Spleen (tissue), 7 donors: ENCODE data around the gene SSUH2.

Source experiments
- CTCF ChIP-seq, 11 experiments: fragments of 200-600 bp in 7 of 11; fragments of 450-650 bp in 4 of 11; sonication (generic) in 4 of 11; IDR thresholded peaks in 8 of 11; conservative IDR thresholded peaks in 3 of 11; 1 replicate in 7 of 11; 2 replicates in 4 of 11; pipeline versions ENCODE4 v1.4.0 to v1.8.0; 2016 to 2021; ENCODE audit warnings: antibody characterized with exemption in 11 of 11, inconsistent platforms in 4 of 11, mild to moderate bottlenecking in 1 of 11
- POLR2A ChIP-seq, 3 donors: fragments of 450-650 bp; IDR thresholded peaks; one replicate each; pipeline ENCODE4 v1.5.1; 2017; ENCODE audit warnings: antibody characterized with exemption in 3 of 3, mild to moderate bottlenecking in 1 of 3
- POLR2AphosphoS5 ChIP-seq, 3 donors: sonication (generic); formaldehyde crosslinking; IDR thresholded peaks; one replicate each; pipeline ENCODE4 v1.5.1; 2017; ENCODE audit warnings: antibody characterized with exemption in 3 of 3
- donor health status: DM: no; HTN: no; CAD: no; lungs with moderate emphysema.
- donor health status: DM: no; HTN: no; CAD: no.
- donor health status: DM: no; HTN: no; CAD: no.

DNA sequence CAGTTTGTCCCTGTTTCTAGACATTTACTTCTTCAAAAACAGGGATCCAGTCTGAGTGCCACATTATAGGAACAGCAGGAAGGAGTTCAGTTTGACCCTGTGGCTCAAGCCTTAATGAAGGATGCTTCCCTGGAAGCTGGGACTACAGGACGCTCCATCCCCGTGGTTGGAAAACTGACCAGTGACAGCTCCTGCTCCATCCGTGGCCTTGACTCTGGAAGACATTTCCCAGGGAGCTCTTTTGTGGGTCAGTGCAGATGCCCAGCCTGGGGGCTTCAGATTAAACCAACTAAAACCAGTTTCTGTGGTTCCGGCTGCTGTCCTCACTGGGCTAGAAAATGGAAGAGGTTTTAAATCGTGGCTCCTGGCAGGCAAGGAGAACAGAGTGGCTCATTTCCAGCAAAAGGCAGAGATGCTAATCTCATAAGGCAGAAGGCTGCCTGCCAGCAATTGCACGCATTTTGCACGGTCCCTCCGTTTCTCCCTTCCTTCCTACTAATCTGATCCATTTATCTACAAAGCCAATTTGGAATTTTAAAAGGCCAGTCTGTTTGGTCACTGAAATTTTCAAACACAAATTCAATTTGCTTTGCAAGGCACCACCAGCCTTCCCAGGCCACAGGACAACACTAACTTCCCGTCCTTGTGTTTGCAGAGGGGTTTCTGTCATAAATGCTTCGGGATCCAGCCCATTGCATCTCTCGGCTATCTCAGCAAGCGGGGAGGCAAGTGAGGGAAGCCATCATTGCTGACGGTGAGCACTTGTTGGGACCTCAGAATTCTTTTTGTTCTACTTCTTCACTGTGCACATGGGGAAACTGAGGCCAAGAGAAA is 6.2 kb upstream of the SSUH2 start:
- no peak for TF ChIP-seq CTCF (IDR thresholded peaks at IDR 0.05 in 8 of 11, conservative IDR thresholded peaks at IDR 0.05 in 3 of 11)
- no peak for TF ChIP-seq POLR2A (IDR thresholded peaks at IDR 0.05)
- TF ChIP-seq POLR2AphosphoS5 (IDR thresholded peaks at IDR 0.05) = no peak
